NCI-H1105 (cell line): ENCODE results near the gene SRPRB.

Experiments
- DNase-seq: peaks from one replicate; lab custom pipeline; 2025; lab: John Stamatoyannopoulos, UW

SRPRB gene

DNA sequence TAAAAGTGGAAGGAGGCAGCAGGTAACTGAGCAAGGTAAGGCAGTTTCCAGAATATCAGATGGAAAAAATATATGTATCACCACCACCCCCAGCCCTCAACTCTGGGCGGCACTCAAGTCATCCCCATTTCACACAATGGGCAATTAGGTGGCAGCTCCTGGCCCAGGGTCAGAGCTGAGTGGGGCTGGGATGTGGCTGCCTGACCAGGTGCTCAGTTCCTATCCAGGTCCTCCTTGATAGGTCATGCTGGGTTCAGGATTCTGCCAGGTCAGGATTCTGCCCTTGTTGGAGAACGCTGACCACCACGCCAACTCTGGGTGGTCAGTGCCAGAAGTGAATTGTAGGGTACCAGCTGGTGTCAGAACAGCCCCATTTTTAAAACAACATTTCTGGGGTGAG, 60.5 kb downstream of the SRPRB start:
- DNase-seq, result no peak

DNA sequence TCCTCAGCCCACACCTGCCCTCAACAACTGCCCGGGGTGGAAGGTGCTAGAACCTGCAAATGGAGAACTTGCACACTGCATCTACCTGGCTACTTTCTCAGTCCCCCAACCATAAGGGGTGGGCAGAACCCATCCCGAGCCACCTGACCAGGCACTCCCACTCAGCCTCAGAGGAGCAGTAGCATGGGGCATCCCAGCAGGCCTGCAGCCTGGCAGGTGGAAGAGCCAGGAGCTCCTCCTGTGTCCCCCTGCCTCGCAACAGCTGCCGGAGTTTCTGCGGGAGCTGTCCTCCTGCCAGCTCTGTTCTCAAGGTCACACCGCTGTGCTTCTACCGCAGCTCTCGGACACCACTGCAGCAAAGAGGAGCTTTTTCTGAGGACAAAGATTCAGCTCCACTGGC, 62.6 kb downstream of the SRPRB start:
- no peak for DNase-seq

DNA sequence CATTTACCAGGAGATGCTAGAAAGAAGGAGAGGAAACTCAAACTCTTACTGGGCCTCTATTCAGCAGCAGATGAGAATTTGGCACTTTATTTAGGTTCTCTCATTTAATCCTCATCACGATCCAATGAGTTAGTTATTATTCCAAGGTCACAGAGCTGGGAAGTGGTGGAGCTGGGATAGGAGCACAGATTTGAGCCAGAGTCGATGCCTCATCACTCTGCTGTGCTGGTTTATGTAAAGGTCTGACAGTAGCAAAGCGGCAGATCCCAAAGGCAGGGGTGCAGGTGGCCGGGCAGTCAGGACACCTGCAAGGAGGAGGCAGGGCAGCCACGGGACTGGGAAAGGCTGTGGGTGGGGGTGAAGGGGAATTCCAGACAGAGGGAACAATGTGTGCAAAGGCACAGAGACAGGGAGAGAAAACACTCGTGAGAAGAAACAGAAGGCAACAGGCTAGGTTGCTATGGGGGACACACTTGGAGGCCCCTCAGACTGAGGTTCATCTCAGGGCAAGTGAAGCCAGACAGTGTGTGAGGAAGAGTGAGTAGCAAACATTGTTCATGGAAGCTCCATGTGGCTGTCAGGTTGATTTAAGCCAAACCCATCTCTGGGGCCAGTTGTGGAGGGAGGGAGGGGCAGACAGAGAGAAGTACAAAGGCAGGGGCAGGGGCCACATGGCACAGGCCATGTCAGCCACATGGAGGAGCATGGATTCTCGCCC, 63.3 kb downstream of the SRPRB start:
- no peak for DNase-seq

DNA sequence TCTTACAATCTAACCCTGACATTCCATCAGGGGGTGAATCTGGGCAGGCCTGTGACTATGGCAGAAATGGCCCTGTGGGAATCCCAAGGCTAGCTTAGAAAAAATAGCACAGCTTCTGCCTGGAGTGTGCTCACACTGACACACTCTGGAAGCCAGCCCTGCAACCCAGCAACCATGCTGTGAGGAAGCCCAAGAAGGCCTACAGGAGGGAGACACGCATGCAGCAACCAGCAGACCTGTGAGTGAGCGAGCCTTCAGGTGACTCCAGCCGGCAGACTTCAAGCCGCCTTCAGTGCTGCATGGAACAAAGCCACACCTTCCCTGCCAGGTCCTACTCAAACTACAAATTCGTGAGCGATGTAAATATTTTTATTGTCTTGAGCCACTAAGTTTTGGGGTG, 64.0 kb downstream of the SRPRB start:
- no peak for DNase-seq

DNA sequence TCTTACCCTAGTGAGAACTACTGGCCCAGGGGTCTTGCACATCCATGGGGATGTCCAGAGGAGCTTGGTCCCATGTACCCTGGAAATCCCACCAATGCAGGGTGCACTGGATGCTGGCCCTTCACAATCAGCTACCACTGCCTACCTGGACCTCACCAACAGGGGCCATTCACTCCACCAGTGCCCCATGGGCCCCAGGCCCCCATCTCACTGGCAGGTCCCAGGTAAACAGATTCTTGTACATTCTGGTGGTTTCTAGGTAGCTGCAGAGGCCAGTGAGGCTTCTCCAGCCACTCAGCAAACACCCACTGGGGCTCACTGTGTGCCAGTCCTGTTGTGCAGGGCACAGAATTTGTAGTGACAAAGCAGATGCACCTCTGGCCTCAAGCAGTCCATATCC, 65.2 kb downstream of the SRPRB start:
- DNase-seq, result no peak
